NCI-H446 treated with DMSO at 0.1 percent for 48 hours (cell line): ENCODE data around the gene DOCK11.
"Not testable (repeated sequence)": the region's sequence is repeated elsewhere in the genome, so short reads cannot be mapped to it uniquely, and the experiment has no call there.

Experiments used
- DNase-seq: peaks from one replicate; lab custom pipeline; 2025; lab: John Stamatoyannopoulos, UW

Gene DOCK11

GRCh38 chrX:118570209-118570608 lies 74.6 kb downstream of the DOCK11 start:
- DNase-seq: no peak

GRCh38 chrX:118571836-118572235 lies 76.2 kb downstream of the DOCK11 start:
- no peak for DNase-seq

GRCh38 chrX:118574666-118575065 lies 79.1 kb downstream of the DOCK11 start:
- no peak for DNase-seq

GRCh38 chrX:118577041-118577440 lies 81.4 kb downstream of the DOCK11 start:
- DNase-seq: no peak

- DNase-seq: no peak
Observed at GRCh38 chrX:118579417-118579816, 83.8 kb downstream of the DOCK11 start.

GRCh38 chrX:118582926-118583325 lies 87.3 kb downstream of the DOCK11 start:
- DNase-seq: not testable (repeated sequence)

- no peak for DNase-seq
Observed at GRCh38 chrX:118583781-118584180, 88.2 kb downstream of the DOCK11 start.

GRCh38 chrX:118585296-118585695 lies 89.7 kb downstream of the DOCK11 start:
- DNase-seq: no peak

- not testable (repeated sequence) for DNase-seq
Observed at GRCh38 chrX:118586206-118586605, 90.6 kb downstream of the DOCK11 start.

GRCh38 chrX:118588715-118589114 lies 93.1 kb downstream of the DOCK11 start:
- no peak for DNase-seq

GRCh38 chrX:118589227-118589626 lies 93.6 kb downstream of the DOCK11 start:
- DNase-seq: no peak

- DNase-seq: no peak
Observed at GRCh38 chrX:118593407-118593806, 97.8 kb downstream of the DOCK11 start.

GRCh38 chrX:118594697-118595420 lies 99.2 kb downstream of the DOCK11 start:
- DNase-seq: no peak

- DNase-seq: peak; percentile 39
Observed at GRCh38 chrX:118595501-118596042, 100.0 kb downstream of the DOCK11 start.

GRCh38 chrX:118596390-118596789 lies 100.8 kb downstream of the DOCK11 start:
- DNase-seq: peak; percentile 64

GRCh38 chrX:118603981-118604380 lies 108.4 kb downstream of the DOCK11 start:
- DNase-seq: peak; percentile 10

GRCh38 chrX:118612290-118612689 lies 116.7 kb downstream of the DOCK11 start:
- no peak for DNase-seq

GRCh38 chrX:118614150-118614549 lies 118.5 kb downstream of the DOCK11 start:
- DNase-seq: no peak

- no peak for DNase-seq
Observed at GRCh38 chrX:118615141-118615540, 119.5 kb downstream of the DOCK11 start.

GRCh38 chrX:118621081-118621759 lies 125.6 kb downstream of the DOCK11 start:
- DNase-seq: no peak

- DNase-seq: no peak
Observed at GRCh38 chrX:118623062-118623461, 127.4 kb downstream of the DOCK11 start.

GRCh38 chrX:118626346-118626745 lies 130.7 kb downstream of the DOCK11 start:
- DNase-seq: no peak

- no peak for DNase-seq
Observed at GRCh38 chrX:118627084-118627758, 131.6 kb downstream of the DOCK11 start.
